ENCODE measurements around the gene TMEM144.

DNA sequence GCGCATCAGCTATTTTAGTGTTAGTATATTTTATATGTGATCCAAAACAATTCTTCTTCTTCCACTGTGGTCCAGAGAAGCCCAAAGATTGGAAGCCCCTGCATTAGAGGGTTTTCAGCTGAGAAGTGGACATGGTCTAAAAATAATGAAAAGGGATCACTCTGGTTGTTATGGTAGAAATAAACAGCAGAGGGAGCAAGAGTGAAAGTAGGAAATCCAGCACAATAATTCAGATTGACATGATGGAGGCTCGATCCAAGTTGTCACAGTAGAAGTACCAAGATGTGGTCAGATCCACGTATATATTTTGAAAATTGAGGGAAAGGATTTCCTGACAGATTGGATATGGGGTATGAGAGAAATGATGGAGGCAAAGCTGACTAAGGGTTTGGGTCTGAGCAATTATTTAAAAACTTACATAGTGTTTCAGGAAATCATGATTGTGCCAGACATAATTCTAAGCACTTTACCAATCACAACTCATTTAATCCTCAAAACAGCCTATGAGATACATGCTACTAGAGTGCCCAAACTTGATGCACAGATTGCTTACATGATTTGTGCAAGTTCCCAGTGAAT is 17.0 kb upstream of the TMEM144 start:
- TF ChIP-seq, protein P1, sequence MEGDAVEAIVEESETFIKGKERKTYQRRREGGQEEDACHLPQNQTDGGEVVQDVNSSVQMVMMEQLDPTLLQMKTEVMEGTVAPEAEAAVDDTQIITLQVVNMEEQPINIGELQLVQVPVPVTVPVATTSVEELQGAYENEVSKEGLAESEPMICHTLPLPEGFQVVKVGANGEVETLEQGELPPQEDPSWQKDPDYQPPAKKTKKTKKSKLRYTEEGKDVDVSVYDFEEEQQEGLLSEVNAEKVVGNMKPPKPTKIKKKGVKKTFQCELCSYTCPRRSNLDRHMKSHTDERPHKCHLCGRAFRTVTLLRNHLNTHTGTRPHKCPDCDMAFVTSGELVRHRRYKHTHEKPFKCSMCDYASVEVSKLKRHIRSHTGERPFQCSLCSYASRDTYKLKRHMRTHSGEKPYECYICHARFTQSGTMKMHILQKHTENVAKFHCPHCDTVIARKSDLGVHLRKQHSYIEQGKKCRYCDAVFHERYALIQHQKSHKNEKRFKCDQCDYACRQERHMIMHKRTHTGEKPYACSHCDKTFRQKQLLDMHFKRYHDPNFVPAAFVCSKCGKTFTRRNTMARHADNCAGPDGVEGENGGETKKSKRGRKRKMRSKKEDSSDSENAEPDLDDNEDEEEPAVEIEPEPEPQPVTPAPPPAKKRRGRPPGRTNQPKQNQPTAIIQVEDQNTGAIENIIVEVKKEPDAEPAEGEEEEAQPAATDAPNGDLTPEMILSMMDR (IDR thresholded peaks at IDR 0.05) = peak in 4 of 6 experiments; percentile 37 to 74 (median 70)
- no peak for TF ChIP-seq POLR2A (IDR thresholded peaks at IDR 0.05)
